OCI-LY3 (cell line): ENCODE data around the gene P2RX6.

Experiments used
- CTCF ChIP-seq: fragments of 200-600, 300-600 bp; sonication (generic); IDR thresholded peaks from 2 replicates; pipeline ENCODE4 v1.5.1; 2014; ENCODE audit warnings: antibody characterized with exemption, low read length, low read depth
- EZH2phosphoT487 ChIP-seq: fragments of 200-600 bp; shearing (Covaris generic); IDR thresholded peaks from 2 replicates; pipeline ENCODE4 v1.6.1; 2018; ENCODE audit warnings: antibody characterized with exemption, mixed run types, low read depth

- TF ChIP-seq CTCF (no peak), EZH2phosphoT487 (no peak)
Observed at GRCh38 chr22:20992456-20993303, 22.3 kb upstream of the P2RX6 start.
